ENCODE results near the gene ADORA1.

DNA sequence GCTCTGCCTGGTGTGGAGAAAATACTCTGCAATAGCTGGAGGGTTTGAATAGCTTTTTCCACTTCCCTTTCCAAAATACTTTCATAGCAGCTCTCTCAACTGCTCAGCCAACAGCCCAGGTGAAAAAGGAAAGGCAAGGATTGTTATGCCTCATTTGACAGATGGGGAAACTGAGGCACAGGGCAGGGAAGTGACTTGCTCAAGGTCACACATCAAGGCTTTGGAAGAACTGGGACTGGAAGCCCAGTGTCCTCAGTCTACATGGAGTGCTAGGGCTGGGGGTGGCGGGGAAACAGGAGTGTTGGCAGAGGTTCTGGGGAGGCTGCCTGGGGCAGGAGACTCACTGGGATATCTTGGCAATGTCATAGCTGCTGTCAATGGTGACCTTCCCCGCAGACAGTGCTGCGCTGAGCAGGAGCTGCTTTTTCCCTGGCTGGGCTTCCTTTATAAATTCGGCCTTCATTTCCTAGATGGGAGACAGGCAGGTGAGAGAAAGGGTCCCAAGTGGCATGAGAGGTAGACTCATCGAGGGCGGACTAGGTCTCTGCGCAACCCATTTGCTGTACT is 54.9 kb downstream of the ADORA1 start:
- TF ChIP-seq, protein P1, sequence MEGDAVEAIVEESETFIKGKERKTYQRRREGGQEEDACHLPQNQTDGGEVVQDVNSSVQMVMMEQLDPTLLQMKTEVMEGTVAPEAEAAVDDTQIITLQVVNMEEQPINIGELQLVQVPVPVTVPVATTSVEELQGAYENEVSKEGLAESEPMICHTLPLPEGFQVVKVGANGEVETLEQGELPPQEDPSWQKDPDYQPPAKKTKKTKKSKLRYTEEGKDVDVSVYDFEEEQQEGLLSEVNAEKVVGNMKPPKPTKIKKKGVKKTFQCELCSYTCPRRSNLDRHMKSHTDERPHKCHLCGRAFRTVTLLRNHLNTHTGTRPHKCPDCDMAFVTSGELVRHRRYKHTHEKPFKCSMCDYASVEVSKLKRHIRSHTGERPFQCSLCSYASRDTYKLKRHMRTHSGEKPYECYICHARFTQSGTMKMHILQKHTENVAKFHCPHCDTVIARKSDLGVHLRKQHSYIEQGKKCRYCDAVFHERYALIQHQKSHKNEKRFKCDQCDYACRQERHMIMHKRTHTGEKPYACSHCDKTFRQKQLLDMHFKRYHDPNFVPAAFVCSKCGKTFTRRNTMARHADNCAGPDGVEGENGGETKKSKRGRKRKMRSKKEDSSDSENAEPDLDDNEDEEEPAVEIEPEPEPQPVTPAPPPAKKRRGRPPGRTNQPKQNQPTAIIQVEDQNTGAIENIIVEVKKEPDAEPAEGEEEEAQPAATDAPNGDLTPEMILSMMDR (conservative IDR thresholded peaks at IDR 0.05; ENCODE audit: low read depth, low read length): no peak
- TF ChIP-seq EZH2 (IDR thresholded peaks at IDR 0.05; ENCODE audit: borderline replicate concordance, low read depth, low read length, poor library complexity, severe bottlenecking): no peak
